NCI-H187 treated with DMSO at 0.1 percent for 48 hours (cell line): ENCODE results near the gene ASIC2.
"Not testable (repeated sequence)": the region's sequence is repeated elsewhere in the genome, so short reads cannot be mapped to it uniquely, and the experiment has no call there.

Experiments used
- DNase-seq: peaks from one replicate; lab custom pipeline; 2025; lab: John Stamatoyannopoulos, UW

ASIC2 gene

GRCh38 chr17:33019161-33019890 lies 273.8 kb downstream of the ASIC2 start:
- DNase-seq, result no peak

GRCh38 chr17:33017366-33017765 lies 275.7 kb downstream of the ASIC2 start:
- DNase-seq, result no peak

- no peak for DNase-seq
Observed at GRCh38 chr17:33016920-33017319, 276.2 kb downstream of the ASIC2 start.

- DNase-seq, result no peak
Observed at GRCh38 chr17:33015716-33016346, 277.3 kb downstream of the ASIC2 start.

- DNase-seq, result no peak
Observed at GRCh38 chr17:33014751-33015150, 278.3 kb downstream of the ASIC2 start.

DNA sequence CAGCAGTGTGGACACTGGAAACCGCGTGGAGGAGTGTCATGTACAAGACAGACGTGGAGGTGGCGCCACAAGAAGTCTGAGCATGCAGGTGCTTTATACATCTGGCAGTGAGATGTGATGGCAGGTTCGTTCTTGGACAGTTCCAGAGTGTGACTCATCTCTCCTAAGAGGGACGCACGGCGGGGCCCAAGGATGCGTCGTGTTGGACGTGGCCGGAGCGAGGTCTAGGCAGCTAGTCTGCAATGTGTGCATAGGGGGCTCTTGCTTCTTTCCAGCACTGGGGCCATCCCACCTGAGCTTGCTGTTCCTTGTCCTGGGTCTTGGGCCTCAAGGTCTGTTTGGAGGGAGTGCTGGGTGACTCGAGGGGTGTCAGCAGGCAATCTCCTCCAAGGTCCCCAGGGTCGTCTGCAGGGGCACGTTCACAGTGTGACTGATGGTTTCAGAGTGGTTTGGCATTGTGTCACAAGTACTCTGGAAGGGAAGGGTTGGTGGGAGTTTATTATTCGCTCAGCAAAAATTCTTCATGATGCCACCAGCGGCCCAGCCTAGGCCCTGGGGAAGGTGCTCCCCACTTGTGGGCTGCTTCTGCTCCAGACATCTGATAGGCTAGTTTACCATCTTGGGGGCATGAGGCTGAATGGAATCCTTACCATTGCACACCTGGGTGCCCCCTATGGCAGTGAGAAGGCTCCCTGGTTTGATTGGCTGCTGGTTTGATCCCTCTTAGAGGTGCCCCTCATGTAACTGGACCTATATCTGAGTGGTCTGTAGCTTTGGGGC lies 279.3 kb downstream of the ASIC2 start:
- no peak for DNase-seq

DNA sequence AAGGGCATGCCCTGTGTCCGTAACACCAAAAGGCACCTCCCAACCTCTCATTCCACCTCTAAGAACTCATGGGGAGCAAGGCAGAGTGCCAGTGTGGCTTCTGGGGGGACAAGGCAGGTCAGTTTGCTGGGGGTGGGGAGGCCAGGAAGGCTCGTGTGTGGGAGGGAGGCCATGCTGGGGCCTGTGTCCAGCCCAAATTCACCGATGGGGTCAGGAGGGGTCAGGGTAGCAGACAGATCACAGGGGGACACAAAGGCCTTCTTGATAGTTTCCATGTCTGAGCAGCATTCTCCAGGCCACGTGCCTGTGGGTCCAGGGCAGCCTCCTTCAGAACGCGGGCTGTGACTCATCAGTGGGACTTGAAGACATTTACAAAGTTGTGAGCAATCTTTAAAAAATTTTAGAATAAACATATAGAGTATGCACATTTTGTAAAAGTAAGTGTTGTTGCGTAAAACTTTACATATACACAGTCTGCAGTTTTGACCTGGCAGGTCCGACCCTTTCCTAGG lies 280.5 kb downstream of the ASIC2 start:
- DNase-seq, result no peak

DNA sequence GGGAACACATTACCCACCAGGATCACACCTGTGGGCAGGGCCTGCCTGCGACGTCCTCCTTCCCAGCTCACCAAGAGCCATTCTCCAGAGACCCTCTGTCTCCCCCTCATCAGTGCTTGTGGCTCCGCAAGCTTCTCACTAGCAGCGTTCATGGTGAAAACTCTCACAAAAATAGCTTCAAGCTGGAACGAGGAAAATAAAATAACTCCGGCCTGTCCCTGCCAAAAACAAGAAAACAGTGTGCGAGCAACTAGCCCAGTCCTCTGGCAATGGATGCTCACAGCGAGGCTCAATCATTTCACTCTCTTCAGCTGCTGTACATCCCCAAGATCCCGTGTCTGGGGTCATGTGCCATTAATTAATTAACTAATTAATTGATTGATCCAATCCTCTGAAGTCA lies 283.5 kb downstream of the ASIC2 start:
- DNase-seq, result no peak

DNA sequence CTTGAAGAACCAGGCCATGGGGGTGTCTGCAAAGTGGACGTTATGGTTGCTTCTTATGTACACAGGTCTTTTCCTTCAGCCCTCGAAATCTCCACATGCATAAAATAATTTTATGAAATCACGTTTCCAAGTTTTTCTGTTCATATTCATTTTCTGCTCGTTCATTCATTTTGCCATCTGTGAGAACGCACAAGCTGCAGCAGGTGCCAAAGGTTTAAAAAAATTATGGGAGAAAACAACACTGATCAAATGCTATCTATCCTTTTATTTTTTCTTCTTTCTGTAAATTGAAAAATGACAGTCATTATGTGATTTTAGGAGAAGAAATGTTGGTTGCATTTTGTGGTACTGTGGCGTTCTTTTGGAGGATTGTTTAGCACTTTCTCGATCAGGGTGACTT lies 285.9 kb downstream of the ASIC2 start:
- no peak for DNase-seq

- DNase-seq, result no peak
Observed at GRCh38 chr17:33002246-33002645, 290.8 kb downstream of the ASIC2 start.

- DNase-seq, result no peak
Observed at GRCh38 chr17:32998887-32999228, 294.2 kb downstream of the ASIC2 start.

DNA sequence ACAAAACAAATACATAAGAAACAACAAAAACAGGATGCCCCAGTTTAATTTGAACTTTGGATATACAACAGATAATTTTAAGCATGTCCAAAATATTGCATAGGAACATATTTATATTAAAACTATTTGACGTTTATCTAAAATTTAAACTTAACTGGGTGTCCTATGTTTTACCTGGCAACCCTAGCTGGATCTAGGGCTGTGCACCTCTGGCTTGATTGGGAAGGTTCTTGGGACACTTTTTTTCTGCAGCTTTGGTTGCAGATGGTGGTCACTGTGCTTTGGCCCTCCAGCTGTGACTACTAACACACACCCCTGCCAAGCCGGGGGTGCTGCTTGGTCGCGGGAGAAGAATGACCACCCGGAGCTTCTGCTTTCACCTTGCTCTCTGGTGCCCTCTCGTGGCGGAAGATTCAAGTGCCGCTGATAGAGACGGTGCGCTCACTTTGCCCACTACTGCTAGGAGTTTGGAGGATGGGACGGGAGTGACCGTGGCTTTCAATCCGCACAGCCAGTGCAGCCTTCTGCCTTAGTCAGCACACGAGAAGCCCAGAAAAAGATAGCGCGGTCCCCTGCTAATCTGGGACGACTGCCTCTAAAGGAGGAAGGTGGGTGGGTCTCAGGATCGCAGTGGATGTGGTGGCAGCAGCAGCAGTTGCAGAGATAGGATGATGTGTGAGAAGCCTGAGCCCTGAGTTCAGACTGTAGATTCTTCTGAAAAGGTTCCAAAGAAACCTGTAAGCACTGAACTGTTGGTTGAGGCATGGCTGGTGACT lies 294.8 kb downstream of the ASIC2 start:
- DNase-seq, result no peak

- no peak for DNase-seq
Observed at GRCh38 chr17:32995416-32996045, 297.6 kb downstream of the ASIC2 start.

DNA sequence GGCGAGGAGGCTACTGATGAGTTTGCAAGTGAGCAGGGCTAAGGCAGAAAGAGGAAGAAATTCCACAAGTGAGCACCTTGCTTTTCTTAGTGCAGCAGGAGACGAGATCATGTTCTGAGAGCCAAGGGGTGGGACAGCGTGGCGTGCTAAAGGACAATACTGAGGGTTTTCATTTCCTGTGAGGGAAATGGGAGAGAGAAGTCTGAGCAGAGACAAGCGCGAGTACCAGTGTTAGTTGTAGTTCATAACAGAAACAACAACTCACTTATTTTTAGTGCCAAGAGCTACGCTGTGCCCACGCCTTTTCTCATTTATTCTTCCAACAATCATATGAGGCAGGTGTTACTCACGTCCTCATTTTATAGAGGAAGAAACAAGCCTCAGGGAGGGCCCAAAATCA lies 299.1 kb downstream of the ASIC2 start:
- DNase-seq, result no peak

DNA sequence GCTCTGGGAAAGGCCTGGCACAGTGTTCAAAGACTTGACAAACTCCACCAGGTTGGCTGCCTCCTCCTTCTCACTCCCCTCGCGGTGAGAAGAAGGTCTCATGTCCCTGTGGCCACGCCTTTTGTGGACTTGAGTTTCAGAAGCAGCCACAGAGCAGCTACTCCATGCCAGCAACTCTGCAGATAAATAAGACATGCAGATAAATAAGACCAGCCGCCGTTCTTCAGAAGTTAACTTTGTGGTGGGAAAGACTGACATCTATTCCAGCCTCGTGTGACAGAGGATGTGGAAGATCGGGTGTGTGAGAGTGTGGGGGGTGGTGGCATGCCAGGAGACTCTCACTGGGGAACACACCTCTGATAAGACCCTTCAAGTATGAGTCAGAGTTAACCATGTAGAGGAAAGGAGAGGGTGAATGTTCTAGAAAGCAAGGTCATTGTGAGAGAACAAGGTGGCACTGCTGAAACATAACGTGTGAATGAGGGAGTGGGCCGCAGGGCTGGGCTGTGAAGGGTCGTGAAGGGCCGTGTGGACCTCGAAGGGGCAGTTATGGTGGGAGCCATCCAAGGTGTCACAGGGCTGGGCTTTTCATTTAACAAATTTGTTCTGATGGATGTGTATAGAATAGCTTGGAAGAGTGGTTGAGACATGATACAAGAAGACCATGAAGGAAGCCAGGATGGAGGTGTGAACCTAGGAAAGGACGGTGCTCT lies 300.6 kb downstream of the ASIC2 start:
- no peak for DNase-seq

- no peak for DNase-seq
Observed at GRCh38 chr17:32988481-32989101, 304.5 kb downstream of the ASIC2 start.

DNA sequence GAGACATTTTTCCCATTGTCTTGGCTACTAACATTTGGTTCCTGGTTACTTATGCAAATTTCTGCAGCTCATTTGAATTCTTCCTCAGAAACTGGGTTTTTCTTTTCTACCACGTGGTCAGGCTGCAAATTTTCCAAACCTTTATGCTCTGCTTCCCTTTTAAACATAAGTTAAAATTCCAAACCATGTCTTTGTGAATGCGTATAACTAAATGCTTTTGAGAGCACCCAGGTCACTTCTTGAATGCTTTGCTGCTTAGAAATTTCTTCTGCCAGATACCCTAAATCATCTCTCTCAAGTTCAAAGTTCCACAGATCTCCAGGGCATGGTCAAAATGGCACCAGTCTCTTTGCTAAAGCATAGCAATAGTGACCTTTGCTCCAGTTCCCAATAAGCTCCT lies 305.2 kb downstream of the ASIC2 start:
- not testable (repeated sequence) for DNase-seq

DNA sequence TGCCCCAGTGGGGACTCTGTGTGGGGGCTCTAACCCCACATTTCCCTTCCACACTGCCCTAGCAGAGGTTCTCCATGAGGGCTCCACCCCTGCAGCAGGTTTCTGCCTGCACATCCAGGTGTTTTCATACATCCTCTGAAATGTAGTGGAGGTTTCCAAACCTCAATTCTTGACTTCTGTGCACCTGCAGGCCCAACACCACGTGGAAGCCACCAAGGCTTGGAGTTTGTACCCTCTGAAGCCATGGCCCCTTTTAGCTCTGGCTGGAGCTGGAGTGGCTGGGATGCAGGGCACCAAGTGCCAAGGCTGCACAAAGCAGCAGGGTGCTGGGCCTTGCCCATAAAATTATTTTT lies 305.7 kb downstream of the ASIC2 start:
- not testable (repeated sequence) for DNase-seq

GRCh38 chr17:32985050-32985756 lies 307.9 kb downstream of the ASIC2 start:
- DNase-seq, result no peak

DNA sequence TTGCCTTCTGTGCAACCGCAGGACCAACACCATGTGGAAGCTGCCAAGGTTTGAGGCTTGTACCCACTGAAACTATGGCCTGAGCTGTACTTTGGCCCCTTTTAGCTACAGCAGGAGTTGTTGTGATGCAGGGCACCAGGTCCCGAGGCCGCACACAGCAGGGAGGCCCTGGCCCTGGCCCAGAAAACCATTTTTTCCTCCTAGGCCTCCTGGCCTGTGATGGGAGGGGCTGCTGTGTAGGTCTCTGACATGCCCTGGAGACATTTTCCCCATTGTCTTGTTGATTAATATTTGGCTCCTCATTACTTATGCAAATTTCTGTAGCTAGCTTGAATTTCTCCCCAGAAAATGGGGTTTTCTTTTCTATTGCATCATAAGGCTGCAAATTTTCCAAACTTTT lies 311.5 kb downstream of the ASIC2 start:
- not testable (repeated sequence) for DNase-seq
